ENCODE measurements around the gene ARHGAP6.

Gene ARHGAP6

DNA sequence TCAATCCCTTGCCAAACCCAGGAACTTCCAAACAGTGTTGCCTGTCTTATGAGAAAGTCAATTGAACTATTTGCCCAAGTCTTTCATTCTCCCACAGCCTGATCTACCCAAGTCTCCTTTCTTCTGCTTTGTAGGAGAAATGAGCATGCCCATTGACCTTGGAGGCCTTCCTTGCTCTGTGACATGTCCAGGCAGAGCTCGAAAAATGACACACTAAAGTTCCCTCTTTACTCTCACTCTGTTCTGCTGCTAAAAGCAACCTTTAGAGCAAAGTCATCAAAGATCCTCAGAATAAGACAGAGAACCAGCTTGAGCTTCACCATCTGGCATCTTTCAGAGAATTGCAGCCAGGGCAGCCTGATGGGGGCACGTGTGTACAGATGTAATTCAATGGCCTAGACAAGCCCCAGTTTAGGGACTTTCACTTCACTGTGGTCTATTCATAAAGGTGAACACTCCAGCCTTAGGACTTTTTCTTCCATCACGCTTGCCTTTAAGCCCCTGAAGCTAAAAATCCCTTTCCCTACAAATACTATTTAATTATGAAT lies 236.1 kb downstream of the ARHGAP6 start:
- DNase-seq (ENCODE audit: low spot score), result no peak

DNA sequence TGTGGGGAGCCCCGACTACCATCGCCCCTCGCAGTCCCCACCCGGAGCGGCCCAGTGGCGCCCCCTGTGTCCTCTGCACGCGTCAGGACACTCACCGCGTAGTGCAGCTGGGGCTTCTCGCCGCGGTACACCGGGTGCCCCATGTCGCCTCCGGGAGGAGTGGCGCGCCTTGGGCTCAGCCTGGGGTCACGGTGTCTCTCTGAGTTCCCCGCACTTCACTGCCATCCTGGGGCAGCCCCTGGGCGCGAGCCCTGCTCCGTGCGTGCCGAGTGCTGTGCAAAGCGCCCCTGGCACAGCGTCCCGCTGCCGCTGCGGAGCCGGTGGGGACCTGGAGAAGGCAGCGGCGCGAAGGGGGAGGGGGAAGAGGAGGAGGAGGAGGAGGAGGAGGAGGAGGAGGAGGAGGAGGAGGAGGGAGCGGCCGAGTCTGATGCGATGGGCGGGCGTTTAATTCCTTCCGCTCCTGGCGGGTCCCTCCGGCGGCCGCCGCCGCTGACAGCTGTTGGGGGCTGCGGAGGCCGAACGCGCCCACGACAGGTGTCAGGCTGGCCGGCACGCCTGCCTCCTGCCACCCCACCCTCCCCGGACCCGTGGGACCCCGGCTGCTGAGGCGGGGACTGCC lies 238.2 kb downstream of the ARHGAP6 start:
- no peak for DNase-seq (ENCODE audit: low spot score)

DNA sequence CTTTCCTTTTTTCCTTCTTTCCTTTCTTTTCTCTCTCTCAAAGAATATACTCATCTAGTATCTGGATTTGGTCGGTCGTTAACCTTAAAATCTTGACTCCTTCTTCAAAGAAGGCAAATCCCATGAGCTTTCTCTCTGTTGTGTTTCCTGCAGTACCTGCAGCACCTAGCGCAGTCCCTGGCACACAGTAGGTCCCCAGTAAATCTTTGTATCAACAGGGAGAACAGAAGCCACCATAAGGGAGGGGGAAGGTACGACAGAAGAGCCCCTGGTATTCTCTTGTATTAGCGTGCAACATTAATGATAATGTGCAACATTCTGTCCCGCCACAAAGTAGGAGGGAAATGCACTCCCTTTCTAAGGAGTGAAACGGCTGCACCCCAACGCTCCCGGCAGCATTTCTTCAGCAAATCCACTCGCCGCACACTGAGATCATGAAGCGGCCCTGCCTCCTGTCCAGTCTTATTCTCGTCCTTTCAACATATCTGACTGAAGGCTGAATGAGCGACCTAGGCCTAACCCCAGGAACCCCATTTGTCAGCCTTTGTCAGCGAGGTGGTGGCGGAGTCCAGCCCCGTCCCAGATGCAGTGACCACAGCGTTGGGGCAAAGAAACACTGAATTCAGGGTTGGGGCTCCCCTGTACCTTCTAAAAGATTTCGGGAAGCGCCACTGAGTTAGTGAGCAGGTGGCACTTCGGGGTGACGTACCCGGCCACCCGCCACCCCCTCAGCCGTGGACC lies 238.8 kb downstream of the ARHGAP6 start:
- no peak for DNase-seq (ENCODE audit: low spot score)

DNA sequence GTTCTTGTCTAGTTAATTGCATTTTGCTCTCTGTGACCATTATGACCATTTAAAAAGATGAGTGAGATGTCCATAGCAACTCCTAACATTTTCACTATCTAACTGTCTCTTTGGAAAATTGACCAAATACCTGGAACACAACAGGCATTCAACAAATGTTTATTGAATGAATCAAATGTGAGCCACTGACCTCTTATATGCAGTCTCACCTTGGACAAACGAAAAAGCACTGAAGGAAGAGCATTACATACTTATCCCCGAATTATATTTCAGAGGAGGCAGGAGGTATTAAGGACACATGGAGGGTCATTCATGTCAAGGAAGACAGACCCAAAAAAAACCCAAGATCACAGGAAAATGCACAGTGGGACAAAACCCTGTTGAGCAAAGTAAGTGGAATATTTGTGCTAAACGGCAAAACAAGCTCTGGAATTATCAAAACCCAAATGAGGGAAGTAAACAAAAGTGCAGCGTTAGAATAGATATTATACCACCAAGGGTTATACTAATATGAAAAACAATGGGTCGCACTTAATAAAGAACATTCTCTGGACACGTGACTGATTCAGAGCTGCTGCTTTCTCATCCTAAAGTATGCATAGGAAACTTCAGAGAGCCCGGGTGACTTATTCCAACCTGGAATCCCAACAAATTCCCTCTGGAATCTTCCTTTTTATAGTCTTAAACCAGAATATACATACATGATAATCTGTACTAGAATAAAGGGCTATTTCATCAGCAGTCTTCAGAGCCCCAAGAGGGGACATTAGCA lies 240.6 kb downstream of the ARHGAP6 start:
- DNase-seq (ENCODE audit: low spot score), result no peak

DNA sequence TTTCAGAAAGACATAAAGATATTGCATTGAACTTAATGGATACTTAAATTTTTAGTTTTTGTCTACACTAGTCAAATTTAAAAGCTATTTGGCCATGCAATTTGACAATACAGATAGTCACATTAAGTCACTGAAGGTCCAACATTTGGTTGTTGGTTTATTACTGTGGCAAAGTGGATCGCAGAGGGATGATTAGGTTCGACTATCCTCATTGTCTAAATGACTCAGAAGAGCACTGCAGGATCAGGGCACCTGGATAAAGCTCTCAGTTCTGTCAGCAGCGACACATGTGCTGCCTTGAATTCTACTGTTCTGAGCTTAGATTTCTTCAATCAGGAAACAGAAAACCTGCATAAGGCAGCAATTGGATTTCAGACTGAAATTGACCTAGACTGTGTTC lies 241.8 kb downstream of the ARHGAP6 start:
- no peak for DNase-seq (ENCODE audit: low spot score)

DNA sequence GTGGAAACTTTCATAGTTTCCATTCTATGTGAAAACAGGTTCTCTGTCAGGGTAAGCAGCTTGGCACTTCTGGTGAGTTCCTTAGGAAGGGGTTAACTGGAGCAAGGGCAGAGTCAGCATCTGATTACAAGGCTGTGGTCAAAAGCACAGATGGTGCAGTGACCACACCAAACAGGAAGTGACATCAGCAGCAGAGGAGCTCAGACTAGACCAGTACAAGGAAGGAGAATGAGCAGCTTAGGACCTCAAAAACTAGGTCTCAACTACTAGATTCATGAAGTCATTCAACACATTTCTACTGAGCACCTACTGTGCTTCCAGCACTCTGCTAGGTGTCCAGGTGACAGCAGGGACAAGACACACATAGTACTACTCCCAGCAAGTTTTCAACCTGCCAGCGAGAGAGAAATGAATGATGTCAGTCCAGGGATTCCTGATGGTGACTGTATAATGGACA lies 242.3 kb downstream of the ARHGAP6 start:
- no peak for DNase-seq (ENCODE audit: low spot score)

DNA sequence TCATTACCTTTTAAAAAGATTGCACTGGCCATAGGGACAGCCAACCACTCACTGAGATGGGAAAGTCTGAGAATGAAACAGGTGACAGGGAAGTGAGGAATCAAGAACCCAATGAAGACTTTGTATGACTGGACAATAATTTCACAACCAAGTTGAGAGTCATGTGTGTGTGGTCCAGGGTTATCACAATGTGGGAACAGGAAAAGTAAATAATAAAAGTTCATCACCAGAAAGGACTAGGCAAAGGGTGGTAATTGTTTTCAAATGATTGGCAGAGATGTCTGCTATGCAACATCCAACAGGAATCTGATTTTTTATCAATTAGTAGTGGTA lies 243.2 kb downstream of the ARHGAP6 start:
- no peak for DNase-seq (ENCODE audit: low spot score)

DNA sequence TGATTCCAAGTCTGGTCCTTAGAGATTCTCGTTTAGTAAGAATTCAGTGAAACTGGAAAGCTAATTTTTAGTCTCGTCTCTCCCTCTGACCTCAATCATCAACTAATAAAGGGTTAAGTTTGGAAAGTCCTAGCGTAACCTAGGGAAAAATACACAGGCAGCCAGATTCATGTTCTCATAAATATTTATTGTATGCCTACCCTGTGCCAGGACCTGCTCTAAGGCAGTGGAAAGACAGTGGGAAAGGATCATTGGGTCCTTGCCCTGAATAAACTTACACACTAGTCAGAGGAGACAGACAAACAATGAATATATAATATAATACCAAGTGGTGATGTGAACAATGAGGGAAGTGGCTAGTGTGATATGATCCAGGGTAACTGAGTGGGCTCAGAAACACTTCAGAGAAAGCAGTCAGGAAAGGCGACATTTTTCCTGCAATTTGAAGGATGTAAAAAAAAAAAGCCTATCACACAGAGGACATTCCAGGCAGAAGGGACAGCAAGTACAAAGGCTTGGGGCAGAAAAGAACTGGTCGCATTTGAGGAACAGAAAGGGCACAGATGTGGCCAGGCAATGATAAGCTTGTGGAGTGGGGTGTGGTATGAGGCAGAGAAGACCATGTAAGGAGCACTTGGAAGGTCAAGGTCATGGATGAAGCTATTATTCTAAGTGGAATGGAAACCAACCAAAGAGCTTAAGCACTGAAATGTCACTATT lies 243.8 kb downstream of the ARHGAP6 start:
- no peak for DNase-seq (ENCODE audit: low spot score)

DNA sequence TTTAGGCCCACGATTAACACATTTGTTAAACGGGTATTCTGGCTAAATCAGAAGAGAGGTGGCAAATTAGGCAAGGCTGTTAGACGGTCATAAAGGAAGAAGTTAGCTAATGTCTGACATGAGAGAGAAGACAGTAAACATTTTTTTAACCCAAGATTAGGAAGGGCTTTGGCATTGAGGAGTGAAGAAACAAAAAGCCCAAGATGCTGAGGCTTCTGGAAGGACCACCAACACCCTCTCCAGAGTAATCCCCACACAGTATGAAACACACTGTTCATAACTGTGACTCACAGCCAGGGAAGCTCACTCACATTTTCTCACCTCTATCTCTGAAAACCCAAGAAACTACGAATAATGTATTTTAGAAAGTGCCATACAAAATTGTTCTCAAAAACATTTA lies 244.9 kb downstream of the ARHGAP6 start:
- DNase-seq (ENCODE audit: low spot score), result no peak

DNA sequence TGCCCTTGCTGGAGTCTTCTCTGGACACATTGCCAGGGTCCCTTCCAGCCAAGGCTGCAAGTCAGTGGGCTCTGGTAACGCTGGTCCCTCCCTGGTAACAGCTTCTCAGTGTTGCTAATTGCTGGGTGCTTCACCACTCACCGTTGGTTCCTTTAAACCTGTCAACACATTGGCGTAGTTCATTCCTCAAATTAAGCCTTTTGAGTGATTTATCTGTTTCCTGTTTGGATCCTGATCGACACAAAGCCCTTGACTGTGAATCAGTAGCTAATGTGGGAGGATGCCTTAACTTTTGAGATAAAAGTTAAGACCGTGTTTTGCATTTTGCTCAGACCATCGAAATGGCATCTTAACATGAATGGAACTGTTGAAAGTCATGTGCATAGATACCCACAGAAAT lies 246.6 kb downstream of the ARHGAP6 start:
- DNase-seq (ENCODE audit: low spot score), result no peak

DNA sequence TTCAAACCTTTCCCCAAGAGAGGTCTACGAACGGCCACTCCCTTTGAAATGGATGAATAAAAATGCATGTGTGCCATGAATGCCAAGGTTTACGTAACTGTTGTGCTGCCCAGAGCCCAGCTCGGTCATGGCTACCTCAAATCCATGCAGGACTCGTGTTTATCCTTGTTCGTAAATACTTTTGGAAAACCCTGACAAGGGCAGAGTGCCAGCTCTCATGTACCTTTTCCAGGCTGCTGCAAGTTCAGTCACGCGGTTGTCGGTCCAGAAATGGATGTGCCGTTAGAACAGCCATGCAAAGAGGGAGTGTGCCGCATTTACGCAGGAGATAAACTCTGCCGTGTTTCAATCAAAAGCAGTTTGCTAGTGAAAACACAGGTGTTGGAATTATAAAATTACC lies 249.1 kb downstream of the ARHGAP6 start:
- no peak for DNase-seq (ENCODE audit: low spot score)

DNA sequence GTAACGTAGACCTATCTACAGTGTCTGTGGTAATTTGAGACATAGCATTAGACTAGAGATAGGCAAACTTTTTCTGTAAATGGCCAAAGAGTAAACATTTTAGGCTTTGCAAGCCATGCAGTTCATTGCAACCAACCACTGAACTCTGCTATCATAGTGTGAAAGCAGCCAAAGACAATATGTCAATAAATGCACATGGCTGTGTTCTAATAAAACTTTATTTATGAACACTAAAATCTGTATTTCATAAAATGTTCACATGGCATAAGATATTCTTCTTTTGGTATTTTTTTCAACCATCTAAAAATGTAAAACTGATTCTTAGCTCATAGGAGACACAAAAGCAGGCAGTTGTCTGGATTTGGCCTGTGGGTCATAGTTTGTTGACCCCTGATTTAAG lies 251.6 kb downstream of the ARHGAP6 start:
- no peak for DNase-seq (ENCODE audit: low spot score)

DNA sequence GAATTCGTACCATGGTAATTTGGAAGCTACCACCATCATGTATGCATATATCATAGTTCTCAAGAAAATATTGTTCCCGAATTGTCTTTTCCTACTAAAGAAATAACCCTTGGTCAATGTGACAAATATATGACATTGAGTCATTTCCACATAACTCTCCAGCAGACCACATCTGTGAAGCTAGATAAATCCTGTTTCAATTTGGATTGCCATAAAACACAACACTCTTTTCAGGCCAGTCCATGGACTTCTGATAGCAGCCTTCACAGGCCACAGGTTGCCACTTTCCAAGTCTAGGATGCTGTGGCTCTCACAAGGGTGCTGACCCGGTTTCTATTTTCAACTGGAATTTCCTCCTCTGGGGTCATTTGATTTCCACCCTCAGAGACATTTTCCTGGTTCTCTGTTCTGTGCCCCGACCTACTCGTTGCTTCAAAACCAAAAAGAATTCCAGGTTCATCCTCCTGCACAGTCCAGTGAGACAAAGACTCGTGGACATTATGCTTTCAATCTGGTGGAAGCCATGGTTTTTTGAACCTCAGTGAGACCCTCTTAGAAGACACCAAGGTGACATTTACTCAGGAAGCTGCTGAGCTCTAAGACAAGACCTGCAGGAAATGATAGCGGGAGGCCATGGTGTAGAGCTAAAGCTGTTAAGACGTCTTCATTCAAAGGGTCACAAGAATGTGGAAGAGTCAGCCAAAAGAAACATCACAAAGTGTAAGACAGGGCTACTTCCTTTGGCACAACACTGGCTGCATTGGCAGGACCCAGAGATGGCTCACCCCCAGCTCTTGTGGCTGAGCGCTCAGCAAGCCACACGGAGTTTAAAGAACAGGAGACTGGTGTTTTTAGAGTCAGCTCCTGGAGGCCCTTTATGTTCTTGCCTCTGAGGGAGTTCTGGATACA lies 252.8 kb downstream of the ARHGAP6 start:
- no peak for DNase-seq (ENCODE audit: low spot score)

DNA sequence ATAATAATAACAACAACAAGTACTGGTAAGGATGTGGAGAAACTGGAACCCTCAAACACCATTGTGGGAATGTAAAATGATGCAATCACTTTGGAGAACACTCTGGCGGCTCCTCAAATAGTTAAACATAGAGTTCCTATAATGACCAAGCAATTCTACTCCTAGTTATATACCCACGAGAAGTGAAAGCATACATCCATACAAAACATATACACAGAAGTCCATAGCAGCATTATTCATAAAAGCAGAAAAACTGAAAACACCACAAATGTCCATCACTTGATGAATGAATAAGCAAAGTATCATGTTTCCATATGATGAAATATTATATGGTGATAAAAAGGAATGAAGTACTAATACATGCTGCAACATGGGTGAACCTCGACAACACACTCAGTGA lies 255.8 kb downstream of the ARHGAP6 start:
- no peak for DNase-seq (ENCODE audit: low spot score)

DNA sequence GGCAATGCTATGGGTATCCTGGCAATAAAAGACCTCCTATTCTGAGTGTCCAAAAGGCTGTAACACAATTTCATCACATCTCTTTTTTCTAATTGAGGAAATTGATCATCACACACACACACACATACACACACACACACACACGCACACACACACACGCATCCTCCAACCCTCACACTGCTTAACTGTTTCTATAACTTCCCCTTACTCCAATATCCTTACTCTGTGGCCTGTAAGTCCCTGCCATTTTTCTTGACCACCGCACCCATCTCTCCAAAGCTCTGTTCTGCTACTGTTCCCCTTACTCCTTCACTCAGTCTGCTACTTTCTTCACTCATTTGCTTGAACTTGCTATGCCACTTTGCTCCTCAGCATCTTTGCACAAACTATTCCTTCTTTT lies 256.9 kb downstream of the ARHGAP6 start:
- DNase-seq (ENCODE audit: low spot score), result no peak

DNA sequence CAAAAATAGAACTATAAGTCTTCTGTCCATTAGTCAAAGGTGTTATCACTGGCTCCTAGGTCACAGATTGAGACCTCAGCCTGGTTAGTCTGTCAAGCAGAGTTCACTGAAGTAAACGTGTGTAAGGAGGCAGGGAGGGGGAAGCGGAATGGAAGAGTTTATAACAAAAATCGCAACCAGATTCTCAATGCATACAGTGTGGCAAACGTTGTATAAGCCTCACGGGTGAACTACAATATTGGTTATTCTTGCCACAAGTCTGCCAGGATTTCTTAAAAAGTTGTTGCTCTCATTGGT lies 257.7 kb downstream of the ARHGAP6 start:
- no peak for DNase-seq (ENCODE audit: low spot score)

DNA sequence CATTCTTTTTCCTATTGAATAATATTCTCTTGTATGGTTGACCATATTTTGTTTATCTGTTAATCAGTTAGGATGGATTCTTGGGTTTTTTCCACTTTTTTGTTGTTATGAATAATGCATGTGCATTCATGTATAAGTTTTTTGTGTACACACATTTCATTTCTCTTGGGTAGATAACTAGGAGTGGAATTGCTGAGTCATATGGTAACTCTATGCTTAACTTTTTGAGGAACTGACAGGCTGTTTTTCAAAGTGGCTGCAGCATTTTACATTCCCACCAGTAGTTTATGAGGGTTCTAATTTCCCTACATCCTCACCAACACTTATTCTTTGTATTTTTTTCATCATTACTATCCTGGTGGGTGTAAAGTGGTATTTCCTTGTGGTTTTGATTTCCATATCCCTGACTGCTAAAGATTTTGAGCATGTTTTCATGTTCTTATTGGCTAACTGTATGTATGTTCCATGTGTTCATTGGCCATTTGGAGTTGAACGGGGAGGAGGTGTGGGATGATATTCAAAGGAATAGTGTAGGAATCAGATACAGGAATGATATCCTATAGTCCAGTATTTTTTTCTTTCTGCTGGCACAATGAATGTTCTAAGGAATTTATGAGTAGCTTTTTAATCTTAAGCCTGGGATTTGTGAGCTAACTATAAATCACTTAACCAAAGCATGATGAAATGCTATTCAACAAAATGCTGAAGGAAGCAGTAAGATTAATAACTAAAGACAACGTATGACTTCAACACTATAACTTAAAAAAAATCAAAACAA lies 258.2 kb downstream of the ARHGAP6 start:
- DNase-seq (ENCODE audit: low spot score), result no peak

DNA sequence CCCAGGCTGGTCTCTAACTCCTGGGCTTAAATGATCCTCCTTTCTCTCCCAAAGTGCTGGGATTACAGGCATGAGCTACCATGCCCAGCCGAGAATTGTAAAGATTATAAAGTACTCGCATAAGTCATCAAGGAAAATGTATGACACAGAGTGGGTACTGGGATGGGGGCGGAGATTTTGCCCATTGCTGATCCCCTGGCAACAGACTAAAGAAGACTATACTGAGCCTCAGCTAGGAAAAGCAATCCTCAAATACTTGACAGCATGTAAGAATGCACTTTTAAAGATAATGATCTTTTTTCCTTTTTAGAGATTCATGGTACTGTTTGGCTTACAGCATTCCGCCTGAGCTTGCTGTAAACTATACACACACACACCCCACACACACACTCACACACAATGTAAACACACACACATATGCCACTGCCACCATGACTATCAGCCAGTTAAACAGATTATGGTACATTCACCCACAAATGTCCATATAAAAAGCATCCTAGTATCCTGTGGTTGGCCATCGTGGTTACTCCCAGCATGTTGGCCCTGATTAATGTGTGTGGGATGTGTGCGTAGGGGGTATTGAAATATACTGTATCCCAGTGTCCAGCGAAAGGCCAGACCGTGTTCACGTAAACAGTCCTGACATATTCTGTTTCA lies 259.5 kb downstream of the ARHGAP6 start:
- no peak for DNase-seq (ENCODE audit: low spot score)

DNA sequence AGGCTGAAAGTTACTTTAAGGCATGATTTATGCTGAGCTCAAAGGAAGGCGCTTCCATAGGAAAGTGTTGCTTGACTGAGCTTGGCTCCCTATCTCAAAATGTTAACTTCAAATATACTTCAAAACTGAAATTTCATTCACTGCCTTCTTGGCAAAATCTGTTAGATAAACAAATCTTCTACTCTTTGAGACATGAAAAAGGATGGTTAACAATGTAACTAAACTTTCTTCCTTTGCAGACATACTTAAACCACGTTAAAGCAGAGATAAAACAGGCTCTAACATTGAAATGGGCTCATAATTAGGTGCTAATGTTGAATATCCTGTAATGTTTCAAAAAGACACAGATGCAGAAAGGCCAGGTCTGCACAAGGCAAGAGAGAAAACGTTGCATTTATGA lies 262.1 kb downstream of the ARHGAP6 start:
- no peak for DNase-seq (ENCODE audit: low spot score)

DNA sequence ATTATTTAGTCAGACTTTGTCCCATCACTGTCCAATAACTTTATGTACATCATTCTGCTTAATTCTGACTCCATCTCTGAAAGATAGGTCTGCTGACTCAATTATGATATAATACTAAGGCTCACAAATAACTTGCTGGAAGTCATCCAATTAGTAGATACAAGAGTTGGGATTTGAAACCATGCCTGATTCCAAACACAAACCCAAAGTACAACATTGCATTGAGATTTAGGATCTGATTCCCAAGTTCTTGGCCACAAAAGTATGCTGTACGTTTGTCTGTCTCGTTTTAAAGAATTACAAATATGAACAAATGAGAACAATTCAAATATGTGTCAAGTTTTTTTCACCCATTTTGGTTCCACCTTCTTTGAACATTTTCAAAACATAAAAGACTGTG lies 263.8 kb downstream of the ARHGAP6 start:
- DNase-seq (ENCODE audit: low spot score), result no peak

All from activated CD4-positive, alpha-beta T cell treated with anti-CD3 and anti-CD28 coated beads, Interleukin-2, Interleukin-4, amounts not matched to agents 100 ng/mL and 50 ng/mL, durations not matched to agents 16 hours and 8 hours (primary cell).